Measurements from ENCODE around the gene RFX8. TPM values are rescaled to one million over a fixed set of nuclear protein-coding genes. Genes with fewer than 3 reads are reported as not detected.

The RFX8 gene
- total RNA-seq, 4 donors from 2014 or later, result 0.27 TPM; not detected in 3

DNA sequence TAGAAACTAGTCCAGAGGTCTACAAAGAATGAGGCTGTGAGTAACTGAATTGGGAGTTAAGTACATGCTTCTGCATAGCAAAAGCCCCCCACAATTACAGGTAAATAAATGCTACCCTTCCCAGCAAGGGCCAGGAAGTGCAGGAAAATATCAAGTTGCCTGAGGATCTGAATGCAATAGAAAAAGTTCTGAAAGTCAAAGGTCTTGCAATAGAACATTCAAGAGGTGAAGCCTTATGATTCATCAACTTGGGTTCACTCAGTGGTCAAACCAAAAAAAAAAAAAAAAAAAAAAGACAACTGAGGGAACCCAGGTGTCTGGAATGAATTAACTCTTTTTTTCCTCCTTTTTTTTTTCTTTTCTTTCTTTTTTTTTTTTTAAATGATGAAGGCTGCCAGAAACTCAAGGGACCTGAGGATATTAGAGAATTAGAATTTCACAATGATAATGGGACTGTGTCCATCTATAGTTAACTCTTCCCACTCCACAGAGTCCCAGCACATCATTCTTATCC is 42.9 kb upstream of the RFX8 start:
- in situ Hi-C loops (cut with MboI; ENCODE audit: low sequenced_read_pairs in 4 of 4), result loop anchor here in 2 of 4 donors (5.0 to 25.0 kb wide), 2 partner anchors 309 to 319 kb away; no protein-coding TSS in a partner anchor

DNA sequence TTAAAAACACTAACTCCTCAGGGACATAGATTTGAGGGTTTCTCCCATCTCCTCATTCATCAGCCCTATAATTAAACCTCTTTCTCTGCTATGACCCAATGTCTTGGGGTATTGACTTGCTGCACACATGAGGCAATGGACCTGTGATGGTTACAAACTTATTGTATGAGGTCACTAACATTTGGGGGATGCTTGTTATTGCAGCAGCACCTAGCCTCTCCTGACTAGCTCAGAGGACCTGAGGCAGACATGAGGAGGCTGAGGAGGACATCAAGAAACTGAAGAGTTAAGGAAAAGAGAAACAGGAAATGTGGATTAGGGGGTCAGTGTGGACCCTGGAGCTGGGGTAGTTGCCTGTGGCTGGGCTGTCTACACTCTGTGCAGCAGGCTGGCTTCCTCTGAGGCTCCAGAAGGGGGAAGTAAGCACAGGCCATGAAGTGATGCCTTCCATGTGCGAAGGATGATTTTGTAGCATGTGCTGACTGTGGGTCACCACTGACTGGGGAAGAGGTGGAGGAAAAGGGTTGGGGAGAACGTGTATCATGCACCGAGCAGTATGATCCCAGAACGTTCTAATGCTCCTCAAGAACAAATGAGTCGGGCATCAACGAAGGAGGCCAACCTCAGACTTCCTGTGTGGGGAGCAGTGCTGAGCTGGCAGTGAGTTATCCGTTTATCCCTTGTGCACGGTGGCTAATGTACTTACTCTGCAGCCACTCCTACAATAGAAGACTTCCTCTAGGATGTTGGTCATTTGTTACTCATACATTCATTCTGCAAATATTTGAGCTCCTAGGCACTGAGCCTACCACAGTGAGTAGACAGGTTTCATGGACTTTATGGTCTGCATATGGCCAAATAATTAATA is 42.1 kb upstream of the RFX8 start:
- intact Hi-C loops (cut with DNase I; ENCODE audit: low total_unique reads) (no loop called here), in situ Hi-C loops (cut with MboI; ENCODE audit: low sequenced_read_pairs in 4 of 4) (loop anchor here in 2 of 4 donors (5.0 to 25.0 kb wide), 2 partner anchors 310 to 320 kb away; no protein-coding TSS in a partner anchor)
- Histone ChIP-seq H3K27ac (no peak overlapping the region), H3K4me3 (no peak overlapping the region), H3K36me3 (no peaks in the 10 kb centered on the region), H3K4me1 (peaks cover 0 to 9% of the 10 kb centered on the region in 2 donors), H3K9me3 (no peaks in the 10 kb centered on the region), H3K27me3 (no peaks in the 10 kb centered on the region)
- TF ChIP-seq CTCF (IDR thresholded peaks at IDR 0.05 in 4 of 5, conservative IDR thresholded peaks at IDR 0.05 in 1 of 5), result no peak
- no peak for TF ChIP-seq POLR2A (IDR thresholded peaks at IDR 0.05)
- ATAC-seq (no peak), DNase-seq (no peak)

More for the DNA sequence above, 42.9 kb upstream of the RFX8 start:
- DNase-seq (no peak), ATAC-seq (no peak)
- H3K27ac ChIP-seq, result no peak overlapping the region
- no peaks in the 10 kb centered on the region for H3K36me3 ChIP-seq
- intact Hi-C loops (cut with DNase I; ENCODE audit: low total_unique reads), result no loop called here
- H3K27me3 ChIP-seq, result no peaks in the 10 kb centered on the region
- TF ChIP-seq CTCF (IDR thresholded peaks at IDR 0.05 in 4 of 5, conservative IDR thresholded peaks at IDR 0.05 in 1 of 5) (no peak), POLR2A (IDR thresholded peaks at IDR 0.05) (no peak)
- H3K4me3 ChIP-seq, result no peak overlapping the region
- no peaks in the 10 kb centered on the region for H3K9me3 ChIP-seq
- peaks cover 0 to 9% of the 10 kb centered on the region in 2 donors for H3K4me1 ChIP-seq

- DNase-seq (no peak), ATAC-seq (no peak)
- Histone ChIP-seq H3K36me3 (no peaks in the 10 kb centered on the region), H3K4me3 (no peak overlapping the region), H3K4me1 (peaks cover 0 to 9% of the 10 kb centered on the region in 2 donors), H3K27me3 (no peaks in the 10 kb centered on the region), H3K9me3 (no peaks in the 10 kb centered on the region), H3K27ac (no peak overlapping the region)
- intact Hi-C loops (cut with DNase I; ENCODE audit: low total_unique reads), result no loop called here
- in situ Hi-C loops (cut with MboI; ENCODE audit: low sequenced_read_pairs in 4 of 4), result loop anchor here in 2 of 4 donors (5.0 to 25.0 kb wide), 2 partner anchors 311 to 321 kb away; no protein-coding TSS in a partner anchor
- TF ChIP-seq POLR2A (IDR thresholded peaks at IDR 0.05) (no peak), CTCF (IDR thresholded peaks at IDR 0.05 in 4 of 5, conservative IDR thresholded peaks at IDR 0.05 in 1 of 5) (no peak)
Observed at GRCh38 chr2:101516349-101516748, 41.4 kb upstream of the RFX8 start.

DNA sequence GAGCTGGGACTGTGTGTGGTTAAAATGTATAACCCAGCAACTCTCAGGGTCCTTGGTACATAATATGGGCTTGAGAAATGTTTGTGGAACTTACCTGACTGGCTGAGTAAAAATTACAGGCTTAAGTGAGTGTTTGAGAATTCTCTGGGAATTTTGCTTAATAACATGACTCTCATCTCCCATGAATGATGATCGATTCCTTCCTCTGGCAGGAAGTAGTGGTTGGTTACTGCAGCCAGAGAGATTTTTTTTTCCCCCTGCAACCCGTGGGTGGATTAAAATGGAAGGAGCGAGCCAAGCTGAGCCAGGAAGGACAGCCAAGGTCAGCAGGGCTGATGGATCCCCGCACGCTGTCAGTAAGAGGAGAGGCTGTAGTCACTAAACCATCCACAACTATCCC is 40.6 kb upstream of the RFX8 start:
- in situ Hi-C loops (cut with MboI; ENCODE audit: low sequenced_read_pairs in 4 of 4) (loop anchor here in 2 of 4 donors (5.0 to 25.0 kb wide), 2 partner anchors 312 to 322 kb away; no protein-coding TSS in a partner anchor), intact Hi-C loops (cut with DNase I; ENCODE audit: low total_unique reads) (no loop called here)
- H3K4me1 ChIP-seq, result peaks cover 0 to 9% of the 10 kb centered on the region in 2 donors
- no peaks in the 10 kb centered on the region for H3K36me3 ChIP-seq
- no peak for ATAC-seq
- DNase-seq, result no peak
- TF ChIP-seq POLR2A (IDR thresholded peaks at IDR 0.05) (no peak), CTCF (IDR thresholded peaks at IDR 0.05 in 4 of 5, conservative IDR thresholded peaks at IDR 0.05 in 1 of 5) (no peak)
- H3K27me3 ChIP-seq, result no peaks in the 10 kb centered on the region
- no peaks in the 10 kb centered on the region for H3K9me3 ChIP-seq
- H3K4me3 ChIP-seq, result no peak overlapping the region
- no peak overlapping the region for H3K27ac ChIP-seq

Data from gastrocnemius medialis (tissue), 4 donors.